K562 (cell line): ENCODE results near the gene COL1A1. TPM values are rescaled to one million over a fixed set of nuclear protein-coding genes. Genes with fewer than 3 reads are reported as not detected.

ENCODE experiments used
- ATAC-seq: fragments of 200-7000 bp; cut with Tn5 transposase; 3 replicates; pipeline ENCODE4 v1.9.1; 2020; ENCODE audit warnings: moderate library complexity
- BruUV-seq: library from RNA; stranded (reverse); fragments of 400-500 nt; replicated peaks from 2 replicates; lab custom pipeline; 2021; lab: Mats Ljungman, UMichigan
- CTCF ChIA-PET: fragments of 300-600 bp; formaldehyde crosslinking; extraction: SDS; loops from one replicate; lab custom pipeline; 2021; ENCODE audit warnings: low intra/inter-chr PET ratio; lab: Yijun Ruan, JAX
- POLR2A ChIA-PET: fragments of 300-600, 350-650 bp; sonication (Branson Sonifier 250); formaldehyde crosslinking; extraction: SDS; loops from one replicate; lab custom pipeline; 2021; ENCODE audit warnings: antibody characterized with exemption, inconsistent platforms; lab: Yijun Ruan, JAX
- DNase-seq, 4 experiments: peaks; one replicate each; pipeline versions ENCODE4 v3.0.0 to v3.0.0-alpha.2; 2011 to 2018; ENCODE audit warnings: low spot score in 3 of 4, mixed read lengths in 3 of 4; ENCODE audit errors: extremely low read depth in 1 of 4
- FAIRE-seq: peaks from 2 replicates; lab custom pipeline; 2011; peaks lifted over from hg19 to GRCh38; lab: Jason Lieb, UNC
- H2AFZ ChIP-seq: 2 replicates; pipeline ENCODE4 v1.6.0; 2011; ENCODE audit warnings: low read depth, low read length, control low read depth, inconsistent platforms
- H3K27ac ChIP-seq: fragments of 200-600 bp; 3 replicates; pipeline ENCODE4 v1.8.0; 2011; ENCODE audit warnings: low read depth, mild to moderate bottlenecking, control low read depth, inconsistent platforms, low read length, moderate library complexity, mixed read lengths; ENCODE audit errors: extremely low read depth
- H3K27me3 ChIP-seq, 2 experiments: fragments of 300-600 bp in 1 of 2; 2 replicates in 1 of 2; 3 replicates in 1 of 2; pipeline versions ENCODE4 v1.6.0 to v1.8.0; 2011; ENCODE audit warnings: inconsistent platforms in 2 of 2, low read length in 2 of 2, mild to moderate bottlenecking in 1 of 2, mixed read lengths in 1 of 2, moderate library complexity in 1 of 2; ENCODE audit not compliant: control insufficient read depth in 2 of 2, insufficient read depth in 2 of 2
- H3K36me3 ChIP-seq: fragments of 300-600 bp; 3 replicates; pipeline ENCODE4 v1.8.0; 2011; ENCODE audit warnings: mild to moderate bottlenecking, low read length, inconsistent platforms; ENCODE audit not compliant: control insufficient read depth, insufficient read depth
- H3K4me1 ChIP-seq, 2 experiments: fragments of 200-600 bp in 1 of 2; replicated peaks in 1 of 2; 2 replicates in 1 of 2; 3 replicates in 1 of 2; pipeline versions ENCODE4 v1.5.1 to v1.8.0; 2011; ENCODE audit warnings: inconsistent platforms in 2 of 2, low read length in 2 of 2, mild to moderate bottlenecking in 1 of 2, mixed read lengths in 1 of 2, moderate library complexity in 1 of 2; ENCODE audit not compliant: control insufficient read depth in 2 of 2, insufficient read depth in 2 of 2
- H3K4me2 ChIP-seq: 2 replicates; pipeline ENCODE4 v1.6.1; 2011; ENCODE audit warnings: low read length, control low read depth, inconsistent platforms, mixed read lengths; ENCODE audit not compliant: insufficient read depth
- H3K4me3 ChIP-seq: fragments of 200-600 bp; sonication (generic), shearing (Covaris generic); 2 replicates; pipeline ENCODE4 v1.5.1; 2016; ENCODE audit warnings: control low read depth, inconsistent platforms
- H3K79me2 ChIP-seq: fragments of 200-600 bp; 3 replicates; pipeline ENCODE4 v1.8.0; 2011; ENCODE audit warnings: low read length, inconsistent platforms; ENCODE audit not compliant: control insufficient read depth, insufficient read depth
- H3K9ac ChIP-seq, 2 experiments: 2 replicates each; pipeline versions ENCODE4 v1.6.0 to v1.6.1; 2011; ENCODE audit warnings: low read depth in 2 of 2, low read length in 2 of 2, control low read depth in 1 of 2, inconsistent platforms in 1 of 2, mild to moderate bottlenecking in 1 of 2, mixed read lengths in 1 of 2; ENCODE audit not compliant: insufficient read depth in 1 of 2
- H3K9me1 ChIP-seq: one replicate; pipeline ENCODE4 v1.6.0; 2011; ENCODE audit warnings: inconsistent platforms, mild to moderate bottlenecking, low read length, moderate library complexity; ENCODE audit not compliant: control insufficient read depth, insufficient read depth
- H3K9me3 ChIP-seq: replicated peaks from 2 replicates; pipeline ENCODE4 v1.5.1; 2011; ENCODE audit warnings: low read depth, low read length, inconsistent platforms; ENCODE audit not compliant: control insufficient read depth, insufficient read depth
- H4K20me1 ChIP-seq: replicated peaks from 2 replicates; pipeline ENCODE4 v1.6.1; 2011; ENCODE audit warnings: low read length, inconsistent platforms, mixed read lengths; ENCODE audit not compliant: control insufficient read depth, insufficient read depth
- CBFA2T2 ChIP-seq: fragments of 450-650 bp; conservative IDR thresholded peaks from 2 replicates; pipeline ENCODE4 v1.6.1; 2017; ENCODE audit warnings: mild to moderate bottlenecking
- CSDE1 ChIP-seq, 2 experiments: fragments of 450-650 bp; IDR thresholded peaks; 2 replicates each; pipeline ENCODE4 v1.6.1; 2016; ENCODE audit warnings: mild to moderate bottlenecking in 1 of 2
- DIDO1 ChIP-seq: fragments of 450-650 bp; IDR thresholded peaks from 2 replicates; pipeline ENCODE4 v1.6.1; 2016; ENCODE audit warnings: low read depth, missing biosample characterization, missing genetic modification characterization
- FOXP1 ChIP-seq: sonication (generic); formaldehyde crosslinking; IDR thresholded peaks from 2 replicates; pipeline ENCODE4 v1.8.0; 2022; ENCODE audit warnings: mild to moderate bottlenecking, missing genetic modification reagents
- KDM5B ChIP-seq: fragments of 200-600 bp; sonication (generic); IDR thresholded peaks from 2 replicates; pipeline ENCODE4 v1.6.1; 2012; ENCODE audit warnings: low read depth, mild to moderate bottlenecking, moderate library complexity, low read length, control low read depth, inconsistent platforms; ENCODE audit not compliant: insufficient replicate concordance
- NR4A1 ChIP-seq, 2 experiments: fragments of 250-450 bp in 1 of 2; fragments of 450-650 bp in 1 of 2; sonication (Bioruptor Pico) in 1 of 2; IDR thresholded peaks; 2 replicates each; pipeline versions ENCODE4 v1.4.0 to v1.6.1; 2016 to 2020; ENCODE audit warnings: mild to moderate bottlenecking in 2 of 2, missing compliant biosample characterization in 1 of 2, missing genetic modification characterization in 1 of 2, moderate library complexity in 1 of 2
- RCOR1 ChIP-seq, 2 experiments: IDR thresholded peaks; 2 replicates each; pipeline ENCODE4 v1.6.1; 2012; ENCODE audit warnings: low read depth in 2 of 2, low read length in 2 of 2, borderline replicate concordance in 1 of 2, improper control_type of control experiment in 1 of 2
- SAFB ChIP-seq: fragments of 200-400 bp; formaldehyde crosslinking; IDR thresholded peaks from 2 replicates; pipeline ENCODE4 v1.6.1; 2017; ENCODE audit warnings: low read depth, low read length, borderline replicate concordance
- SMARCA4 ChIP-seq: fragments of 450-650 bp; IDR thresholded peaks from 2 replicates; pipeline ENCODE4 v1.6.1; 2016
- ZNF347 ChIP-seq: fragments of 450-650 bp; formaldehyde crosslinking; IDR thresholded peaks from 2 replicates; pipeline ENCODE4 v1.4.0; 2020; ENCODE audit warnings: low read depth, mild to moderate bottlenecking, moderate library complexity
- ZNF444 ChIP-seq: fragments of 250-450 bp; sonication (Bioruptor Pico); IDR thresholded peaks from 2 replicates; pipeline ENCODE4 v1.4.0; 2020; ENCODE audit warnings: mild to moderate bottlenecking, moderate library complexity
- WGBS: fragments of 100-300 bp; shearing (Covaris generic); methylation state at CpG from one replicate; pipeline ENCODE4 v1.1.6; 2016; ENCODE audit warnings: low coverage, mixed read lengths; ENCODE audit not compliant: insufficient coverage; ENCODE audit errors: missing lambda C conversion rate; 5-methylcytosine and 5-hydroxymethylcytosine counted together
- in situ Hi-C: fragments of 300-500 bp; cut with MboI; formaldehyde crosslinking; loops from 4 replicates; pipeline ENCODE4 v1.15.0; 2018; ENCODE audit warnings: inconsistent platforms, mixed read lengths
- intact Hi-C: fragments of 100-400 bp; cut with micrococcal nuclease; formaldehyde crosslinking; loops from 2 replicates; pipeline ENCODE4 v1.14.2; 2022
- polyA plus RNA-seq, 8 experiments: library from polyadenylated mRNA; depleted of rRNA in 4 of 8; stranded (reverse) in 5 of 8; unstranded in 3 of 8; fragments of >200 nt; fragmentation: Nextera tagmentation in 2 of 8; fragmentation: Illumina TruSeq in 1 of 8; extraction: Ambion mirVana in 2 of 8; extraction: Trizol in 1 of 8; gene quantifications; 2 replicates each; pipeline versions ENCODE4 v1.2.1 to v1.2.3, GENCODE V29; 2011 to 2014; ENCODE audit warnings: inconsistent platforms in 1 of 8, missing spikeins in 1 of 8
- total RNA-seq, 7 experiments: library from RNA; depleted of rRNA in 6 of 7; stranded (reverse); fragments of >200 nt in 6 of 7; fragmentation: Illumina TruSeq in 2 of 7; extraction: Trizol in 2 of 7; gene quantifications; 2 replicates each; pipeline versions ENCODE4 v1.2.1 to v1.2.3, GENCODE V29; 2011 to 2021; ENCODE audit warnings: low replicate concordance in 1 of 7
- TF ChIP-seq, protein P1 (sequence below): fragments of 450-650 bp; formaldehyde crosslinking; IDR thresholded peaks from 2 replicates; pipeline ENCODE4 v1.4.0; 2020; ENCODE audit warnings: mild to moderate bottlenecking, moderate library complexity
- TF ChIP-seq, protein P2 (sequence below): IDR thresholded peaks from 2 replicates; pipeline ENCODE4 v1.6.1; 2014; ENCODE audit warnings: antibody characterized with exemption
- TF ChIP-seq, protein P3 (sequence below): fragments of 250-450 bp; sonication (Bioruptor Pico); IDR thresholded peaks from 2 replicates; pipeline ENCODE4 v1.4.0; 2020

COL1A1 gene
- total and polyA plus RNA-seq, 9 of the 15 experiments (the other 6 are each of a cell fraction or from before 2014, with no cell fraction given) = 0.04 to 3.4 (median 0.18) TPM

DNA sequence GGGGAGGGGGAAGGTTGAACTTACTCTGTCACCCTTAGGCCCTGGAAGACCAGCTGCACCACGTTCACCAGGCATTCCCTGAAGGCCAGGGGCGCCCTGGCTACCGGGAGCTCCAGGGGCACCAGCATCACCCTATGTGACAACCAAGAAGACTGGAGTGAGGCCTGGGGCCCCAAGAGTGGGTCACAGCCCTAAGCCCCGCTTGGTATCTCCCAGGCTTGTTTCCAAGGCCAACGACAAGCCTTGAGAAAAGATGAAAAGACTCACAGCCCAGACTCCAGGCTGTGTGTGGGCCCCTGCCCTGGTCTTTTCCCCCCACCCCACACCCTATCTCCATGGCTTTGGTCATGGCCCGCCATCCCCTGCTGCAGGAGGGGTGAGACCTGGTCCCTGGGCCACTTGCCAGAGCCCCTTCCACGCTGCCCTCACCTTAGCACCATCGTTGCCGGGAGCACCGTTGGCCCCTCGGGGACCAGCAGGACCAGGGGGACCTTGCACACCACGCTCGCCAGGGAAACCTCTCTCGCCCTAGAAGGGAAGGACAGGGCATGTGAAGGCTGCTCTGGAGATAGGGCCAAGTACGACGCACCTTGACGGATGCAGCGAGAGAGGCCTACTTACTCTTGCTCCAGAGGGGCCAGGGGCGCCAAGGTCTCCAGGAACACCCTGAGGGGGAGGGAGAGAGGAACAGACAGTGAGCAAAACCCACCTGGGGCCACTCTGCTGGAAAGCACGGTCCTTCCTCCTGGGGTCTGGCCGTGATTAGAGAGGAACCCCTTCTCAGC, 9.9 kb downstream of the COL1A1 start (continued):
- TF ChIP-seq CSDE1 (IDR thresholded peaks at IDR 0.05) (no peak), CBFA2T2 (no peak)
- TF ChIP-seq, protein P1, sequence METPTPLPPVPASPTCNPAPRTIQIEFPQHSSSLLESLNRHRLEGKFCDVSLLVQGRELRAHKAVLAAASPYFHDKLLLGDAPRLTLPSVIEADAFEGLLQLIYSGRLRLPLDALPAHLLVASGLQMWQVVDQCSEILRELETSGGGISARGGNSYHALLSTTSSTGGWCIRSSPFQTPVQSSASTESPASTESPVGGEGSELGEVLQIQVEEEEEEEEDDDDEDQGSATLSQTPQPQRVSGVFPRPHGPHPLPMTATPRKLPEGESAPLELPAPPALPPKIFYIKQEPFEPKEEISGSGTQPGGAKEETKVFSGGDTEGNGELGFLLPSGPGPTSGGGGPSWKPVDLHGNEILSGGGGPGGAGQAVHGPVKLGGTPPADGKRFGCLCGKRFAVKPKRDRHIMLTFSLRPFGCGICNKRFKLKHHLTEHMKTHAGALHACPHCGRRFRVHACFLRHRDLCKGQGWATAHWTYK (CRISPR knock-in tag) = no peak

DNA sequence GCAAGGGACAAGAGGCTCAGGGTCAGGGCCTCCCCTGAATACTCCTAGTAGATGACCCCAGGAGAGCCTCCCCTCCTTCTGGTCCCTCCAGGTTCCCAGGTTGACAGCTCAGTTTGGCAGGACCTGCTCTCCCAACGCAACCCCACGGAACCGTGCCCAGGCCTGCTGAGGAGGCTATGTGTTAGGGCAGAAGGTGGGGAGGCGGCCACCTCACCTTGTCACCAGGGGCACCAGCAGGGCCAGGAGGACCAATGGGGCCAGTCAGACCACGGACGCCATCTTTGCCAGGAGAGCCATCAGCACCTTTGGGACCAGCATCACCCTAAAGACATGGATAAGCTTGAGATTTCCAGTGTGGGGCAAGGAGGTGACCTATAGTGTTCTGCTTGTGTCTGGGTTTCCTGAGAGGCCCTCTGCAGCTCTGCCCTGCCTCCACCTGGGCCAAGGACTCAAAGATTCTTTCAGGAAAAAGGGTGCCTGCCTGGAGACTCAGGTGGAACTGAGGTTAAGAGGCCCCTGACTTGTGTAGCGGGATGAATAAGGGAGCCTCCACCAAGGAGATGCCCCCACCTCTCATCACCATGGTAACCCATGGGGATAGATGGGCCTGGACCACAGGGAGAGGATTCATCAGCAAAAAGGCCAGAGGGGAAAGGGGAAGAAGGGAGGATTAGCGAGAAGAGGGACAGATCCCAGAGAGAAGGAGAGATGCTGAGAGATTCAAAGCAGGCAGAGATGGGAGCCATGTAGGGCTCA, 10.7 kb downstream of the COL1A1 start:
- Histone ChIP-seq H3K4me2 (no peak overlapping the region), H3K9me1 (no peaks in the 10 kb centered on the region), H3K4me1 (peaks cover 0 to 2% of the 10 kb centered on the region in 2 experiments; a peak in 1 of 5 replicates), H4K20me1 (peaks cover 7% of the 10 kb centered on the region; the same call in 1 of the 2 replicates), H2AFZ (no peak overlapping the region), H3K27ac (no peak overlapping the region), H3K9me3 (no peaks in the 10 kb centered on the region), H3K27me3 (peaks cover 61 to 98% of the 10 kb centered on the region in 2 experiments), H3K9ac (no peak overlapping the region), H3K36me3 (no peaks in the 10 kb centered on the region), H3K79me2 (no peaks in the 10 kb centered on the region), H3K4me3 (no peak overlapping the region)
- BruUV-seq = no TSS peak
- no peak for DNase-seq
- ATAC-seq = no peak
- WGBS = 1% methylated on average over 8 of the region's 8 CpGs
- in situ Hi-C loops = no loop called here
- FAIRE-seq = no peak
- CTCF ChIA-PET = no interaction called here
- intact Hi-C loops = no loop called here
- POLR2A ChIA-PET = interaction anchor here (0.6 kb wide), 2 partner anchors 115 to 351 kb away, joined by 3 read pairs; no protein-coding TSS in a partner anchor
- TF ChIP-seq FOXP1 (CRISPR knock-in tag) = no peak
- TF ChIP-seq ZNF347 = no peak
- TF ChIP-seq, protein P2, sequence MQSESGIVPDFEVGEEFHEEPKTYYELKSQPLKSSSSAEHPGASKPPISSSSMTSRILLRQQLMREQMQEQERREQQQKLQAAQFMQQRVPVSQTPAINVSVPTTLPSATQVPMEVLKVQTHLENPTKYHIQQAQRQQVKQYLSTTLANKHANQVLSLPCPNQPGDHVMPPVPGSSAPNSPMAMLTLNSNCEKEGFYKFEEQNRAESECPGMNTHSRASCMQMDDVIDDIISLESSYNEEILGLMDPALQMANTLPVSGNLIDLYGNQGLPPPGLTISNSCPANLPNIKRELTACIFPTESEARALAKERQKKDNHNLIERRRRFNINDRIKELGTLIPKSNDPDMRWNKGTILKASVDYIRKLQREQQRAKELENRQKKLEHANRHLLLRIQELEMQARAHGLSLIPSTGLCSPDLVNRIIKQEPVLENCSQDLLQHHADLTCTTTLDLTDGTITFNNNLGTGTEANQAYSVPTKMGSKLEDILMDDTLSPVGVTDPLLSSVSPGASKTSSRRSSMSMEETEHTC = no peak
- TF ChIP-seq, protein P3, sequence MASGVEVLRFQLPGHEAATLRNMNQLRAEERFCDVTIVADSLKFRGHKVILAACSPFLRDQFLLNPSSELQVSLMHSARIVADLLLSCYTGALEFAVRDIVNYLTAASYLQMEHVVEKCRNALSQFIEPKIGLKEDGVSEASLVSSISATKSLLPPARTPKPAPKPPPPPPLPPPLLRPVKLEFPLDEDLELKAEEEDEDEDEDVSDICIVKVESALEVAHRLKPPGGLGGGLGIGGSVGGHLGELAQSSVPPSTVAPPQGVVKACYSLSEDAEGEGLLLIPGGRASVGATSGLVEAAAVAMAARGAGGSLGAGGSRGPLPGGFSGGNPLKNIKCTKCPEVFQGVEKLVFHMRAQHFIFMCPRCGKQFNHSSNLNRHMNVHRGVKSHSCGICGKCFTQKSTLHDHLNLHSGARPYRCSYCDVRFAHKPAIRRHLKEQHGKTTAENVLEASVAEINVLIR (CRISPR knock-in tag) = no peak
- no peak for TF ChIP-seq SMARCA4
- TF ChIP-seq DIDO1 (tag) = no peak
- TF ChIP-seq KDM5B = no peak
- TF ChIP-seq ZNF444 (CRISPR knock-in tag) = no peak
- TF ChIP-seq SAFB = no peak
- TF ChIP-seq NR4A1 (CRISPR knock-in tag; IDR thresholded peaks at IDR 0.05) = no peak
- no peak for TF ChIP-seq NR4A1 (tag; IDR thresholded peaks at IDR 0.05)
- peak in 1 of 2 experiments; percentile 74; a peak in 1 of 4 replicates for TF ChIP-seq RCOR1 (IDR thresholded peaks at IDR 0.05; ENCODE audit: borderline replicate concordance in 1 of 2, low read depth in 2 of 2, low read length in 2 of 2)
